Right lobe of liver (tissue), 4 donors: ENCODE results near the gene FBXL19.

Experiments
- CTCF ChIP-seq, 4 donors: fragments of 200-600 bp in 3 of 4; fragments of 450-650 bp in 1 of 4; IDR thresholded peaks; one replicate each; pipeline versions ENCODE4 v1.5.1 to v1.8.0; 2016 to 2022; ENCODE audit warnings: antibody characterized with exemption in 4 of 4, mild to moderate bottlenecking in 2 of 4
- POLR2A ChIP-seq: fragments of 450-650 bp; IDR thresholded peaks from one replicate; pipeline ENCODE4 v1.6.1; 2017; ENCODE audit warnings: antibody characterized with exemption, mild to moderate bottlenecking
- donor health status: DM: no; HTN: no; CAD: no.
- donor health status: DM: no; HTN: no; CAD: no.
- donor health status: DM: no; HTN: yes; CAD: no.

- no peak for TF ChIP-seq CTCF (IDR thresholded peaks at IDR 0.05)
- no peak for TF ChIP-seq POLR2A
Measured at GRCh38 chr16:30925995-30926811, 2.8 kb downstream of the FBXL19 start.
